WTC11 (cell line): ENCODE measurements around the gene HOMER3. TPM values are rescaled to one million over a fixed set of nuclear protein-coding genes. Genes with fewer than 3 reads are reported as not detected.

ENCODE experiments used
- ATAC-seq: fragments of 200-7000 bp; cut with Tn5 transposase; 2 replicates; pipeline ENCODE4 v1.10.0; 2021; ENCODE audit warnings: mild to moderate bottlenecking, moderate library complexity
- CTCF ChIA-PET: fragments of 300-600 bp; sonication (Branson Sonifier 250); formaldehyde crosslinking; loops from one replicate; lab custom pipeline; 2021; ENCODE audit warnings: antibody characterized with exemption; lab: Charles Lee
- POLR2A ChIA-PET: fragments of 350-600 bp; sonication (Branson Sonifier 250); formaldehyde crosslinking; loops from one replicate; lab custom pipeline; 2021; ENCODE audit warnings: antibody characterized with exemption; lab: Charles Lee
- DNase-seq: peaks from one replicate; pipeline ENCODE4 v3.0.0; 2021; ENCODE audit warnings: low spot score
- H3K27ac Mint-ChIP-seq: 2 replicates; pipeline ENCODE4 v1.8.0; 2021; ENCODE audit warnings: mixed read lengths
- H3K27me3 Mint-ChIP-seq: 2 replicates; pipeline ENCODE4 v1.8.0; 2021; ENCODE audit warnings: low read depth, mild to moderate bottlenecking, moderate library complexity, mixed read lengths
- H3K36me3 Mint-ChIP-seq: 2 replicates; pipeline ENCODE4 v1.8.0; 2021; ENCODE audit warnings: mixed read lengths
- H3K4me1 Mint-ChIP-seq: 2 replicates; pipeline ENCODE4 v1.8.0; 2022; ENCODE audit warnings: mixed read lengths
- H3K4me3 Mint-ChIP-seq: 2 replicates; pipeline ENCODE4 v1.8.0; 2021; ENCODE audit warnings: mild to moderate bottlenecking, moderate library complexity, mixed read lengths
- H3K9me3 Mint-ChIP-seq: 2 replicates; pipeline ENCODE4 v1.8.0; 2021; ENCODE audit warnings: mixed read lengths
- AFF4 ChIP-seq: sonication (generic); formaldehyde crosslinking; IDR thresholded peaks from 2 replicates; pipeline ENCODE4 v1.8.1; 2023; ENCODE audit warnings: mild to moderate bottlenecking, missing genetic modification reagents, borderline replicate concordance
- ARID4B ChIP-seq: sonication (generic); formaldehyde crosslinking; IDR thresholded peaks from 2 replicates; pipeline ENCODE4 v1.8.0; 2023; ENCODE audit warnings: missing genetic modification reagents, mild to moderate bottlenecking, borderline replicate concordance
- ATF6 ChIP-seq: sonication (generic); formaldehyde crosslinking; IDR thresholded peaks from 2 replicates; pipeline ENCODE4 v1.8.1; 2023; ENCODE audit warnings: mild to moderate bottlenecking, missing genetic modification reagents
- CREB1 ChIP-seq: sonication (generic); formaldehyde crosslinking; IDR thresholded peaks from 2 replicates; pipeline ENCODE4 v1.8.0; 2023; ENCODE audit warnings: mild to moderate bottlenecking, missing genetic modification reagents
- EMX1 ChIP-seq: fragments of 250-450 bp; sonication (Bioruptor Pico); IDR thresholded peaks from 2 replicates; pipeline ENCODE4 v1.8.0; 2021; ENCODE audit warnings: mild to moderate bottlenecking
- FOXP1 ChIP-seq: sonication (generic); formaldehyde crosslinking; IDR thresholded peaks from 2 replicates; pipeline ENCODE4 v1.8.0; 2022; ENCODE audit warnings: missing genetic modification reagents, mild to moderate bottlenecking, moderate library complexity, borderline replicate concordance
- GRHL2 ChIP-seq: fragments of 250-450 bp; sonication (Bioruptor Pico); IDR thresholded peaks from 2 replicates; pipeline ENCODE4 v1.8.0; 2022; ENCODE audit warnings: mild to moderate bottlenecking, moderate library complexity; ENCODE audit not compliant: insufficient replicate concordance, severe bottlenecking
- HMGXB4 ChIP-seq: sonication (generic); formaldehyde crosslinking; IDR thresholded peaks from 2 replicates; pipeline ENCODE4 v1.8.1; 2023; ENCODE audit warnings: mild to moderate bottlenecking, moderate library complexity, missing genetic modification reagents
- MLX ChIP-seq: sonication (generic); formaldehyde crosslinking; IDR thresholded peaks from 2 replicates; pipeline ENCODE4 v1.8.1; 2023; ENCODE audit warnings: mild to moderate bottlenecking, missing genetic modification reagents, moderate library complexity
- NFYB ChIP-seq: sonication (generic); formaldehyde crosslinking; conservative IDR thresholded peaks from 2 replicates; pipeline ENCODE4 v1.8.0; 2022; ENCODE audit warnings: low read depth, missing genetic modification reagents
- NR2C2 ChIP-seq: sonication (generic); formaldehyde crosslinking; IDR thresholded peaks from 2 replicates; pipeline ENCODE4 v1.8.0; 2022; ENCODE audit warnings: mild to moderate bottlenecking, missing genetic modification reagents
- PREB ChIP-seq: sonication (generic); formaldehyde crosslinking; IDR thresholded peaks from 2 replicates; pipeline ENCODE4 v1.8.1; 2022; ENCODE audit warnings: mild to moderate bottlenecking, missing genetic modification reagents, moderate library complexity, borderline replicate concordance
- SOX15 ChIP-seq: fragments of 250-450 bp; sonication (Bioruptor Pico); IDR thresholded peaks from 2 replicates; pipeline ENCODE4 v1.9.0; 2021; ENCODE audit warnings: mild to moderate bottlenecking
- ZMAT4 ChIP-seq: fragments of 250-450 bp; sonication (Bioruptor Pico); IDR thresholded peaks from 2 replicates; pipeline ENCODE4 v1.9.0; 2021; ENCODE audit warnings: mild to moderate bottlenecking
- ZNF121 ChIP-seq: sonication (generic); formaldehyde crosslinking; IDR thresholded peaks from 2 replicates; pipeline ENCODE4 v1.8.0; 2023; ENCODE audit warnings: missing genetic modification reagents
- ZNF138 ChIP-seq: sonication (generic); formaldehyde crosslinking; conservative IDR thresholded peaks from 2 replicates; pipeline ENCODE4 v1.8.1; 2022; ENCODE audit warnings: mild to moderate bottlenecking, moderate library complexity, missing genetic modification reagents
- ZNF232 ChIP-seq: sonication (generic); formaldehyde crosslinking; IDR thresholded peaks from 2 replicates; pipeline ENCODE4 v1.8.0; 2022; ENCODE audit warnings: mild to moderate bottlenecking, missing genetic modification reagents
- ZNF532 ChIP-seq: fragments of 250-450 bp; sonication (Bioruptor Pico); IDR thresholded peaks from 2 replicates; pipeline ENCODE4 v1.9.0; 2021; ENCODE audit warnings: mild to moderate bottlenecking, borderline replicate concordance
- total RNA-seq: library from RNA; stranded (reverse); gene quantifications from 3 replicates; pipeline ENCODE4 v1.2.3, GENCODE V29; 2021

HOMER3 gene
- total RNA-seq, 1 experiment from 2014 or later: 28.2 TPM

- no peaks in the 10 kb centered on the region for H3K4me1 Mint-ChIP-seq
- no peak overlapping the region; the same call in 1 of the 2 replicates for H3K27ac Mint-ChIP-seq
- no peaks in the 10 kb centered on the region for H3K9me3 Mint-ChIP-seq
- peaks cover 12% of the 10 kb centered on the region; the same call in 1 of the 2 replicates for H3K36me3 Mint-ChIP-seq
- ATAC-seq: no peak
- ChIA-PET POLR2A (no interaction called here), CTCF (interaction anchor here (1.6 kb wide), 1 partner anchor 82 kb away, joined by 4 read pairs; no protein-coding TSS in a partner anchor)
- no peak for DNase-seq
- H3K27me3 Mint-ChIP-seq: no peaks in the 10 kb centered on the region
- H3K4me3 Mint-ChIP-seq: no peak overlapping the region
- TF ChIP-seq NR2C2 (no peak), ZMAT4 (no peak), ZNF232 (no peak), ARID4B (CRISPR knock-in tag) (no peak), GRHL2 (no peak), ZNF138 (CRISPR knock-in tag) (no peak), AFF4 (CRISPR knock-in tag) (no peak), SOX15 (CRISPR knock-in tag) (no peak), ZNF532 (CRISPR knock-in tag) (no peak), MLX (CRISPR knock-in tag) (no peak), EMX1 (CRISPR knock-in tag) (no peak), PREB (CRISPR knock-in tag) (no peak), CREB1 (no peak), ZNF121 (CRISPR knock-in tag) (no peak), FOXP1 (CRISPR knock-in tag) (no peak), HMGXB4 (no peak), ATF6 (CRISPR knock-in tag) (no peak), NFYB (CRISPR knock-in tag) (no peak)
Observed at GRCh38 chr19:18905058-18905456, 36.0 kb downstream of the HOMER3 start.
